Ovary (tissue), 9 donors: ENCODE data around the gene TMEM37. TPM values are rescaled to one million over a fixed set of nuclear protein-coding genes. Genes with fewer than 3 reads are reported as not detected.

ENCODE experiments used
- DNase-seq, 5 donors: peaks; one replicate each; pipeline ENCODE4 v3.0.0-alpha.2; 2019 to 2020
- H3K27ac ChIP-seq, 2 donors: fragments of 200-600 bp; one replicate each; pipeline versions ENCODE4 v1.5.1 to v1.8.0; 2019 to 2022
- H3K27me3 ChIP-seq: fragments of 200-600 bp; one replicate; pipeline ENCODE4 v1.8.0; 2022
- H3K36me3 ChIP-seq: fragments of 200-600 bp; sonication (generic); one replicate; pipeline ENCODE4 v1.5.1; 2019
- H3K4me1 ChIP-seq: one replicate; pipeline ENCODE4 v1.8.1; 2013; ENCODE audit warnings: mild to moderate bottlenecking, moderate library complexity; ENCODE audit not compliant: insufficient read depth
- H3K4me3 ChIP-seq: fragments of 200-600 bp; sonication (generic); one replicate; pipeline ENCODE4 v1.5.1; 2017
- H3K9me3 ChIP-seq, 2 donors: fragments of 200-600 bp in 1 of 2; sonication (generic) in 1 of 2; one replicate each; pipeline versions ENCODE4 v1.5.1 to v1.8.1; 2013 to 2019; ENCODE audit warnings: mild to moderate bottlenecking in 1 of 2, moderate library complexity in 1 of 2
- EP300 ChIP-seq: sonication (generic); formaldehyde crosslinking; IDR thresholded peaks from one replicate; pipeline ENCODE4 v1.6.1; 2017; ENCODE audit warnings: antibody characterized with exemption
- POLR2A ChIP-seq: fragments of 450-650 bp; IDR thresholded peaks from one replicate; pipeline ENCODE4 v1.6.1; 2017; ENCODE audit warnings: antibody characterized with exemption, mild to moderate bottlenecking, moderate library complexity
- WGBS, 3 donors: extraction: QIAGEN DNeasy Blood & Tissue Kit in 1 of 3; methylation state at CpG; one replicate each; pipeline versions ENCODE4 v1.1.5 to v1.1.7; 2013 to 2017; 5-methylcytosine and 5-hydroxymethylcytosine counted together
- intact Hi-C, 4 donors: fragments of 100-400 bp; cut with DNase I; formaldehyde crosslinking; loops; one replicate each; pipeline versions ENCODE4 v1.11.0 to v1.15.1; 2022 to 2023
- polyA plus RNA-seq, 2 donors: library from polyadenylated mRNA; stranded (reverse); fragments of 200-250 nt in 1 of 2; fragments of 350-450 nt in 1 of 2; fragmentation: Illumina TruSeq in 1 of 2; extraction: RNeasy Lipid Tissue Mini Kit (QIAGEN cat#74804) in 1 of 2; gene quantifications; one replicate each; pipeline ENCODE4 v1.2.3, GENCODE V29; 2013 to 2014
- total RNA-seq, 7 donors: library from RNA; depleted of rRNA in 2 of 7; stranded (reverse); fragments of >200 nt in 2 of 7; fragmentation: NEBNext Ultra II Directional in 3 of 7; extraction: Animal tissue kit (Norgen Biotek cat#: 25700) in 3 of 7; gene quantifications; one replicate each; pipeline versions ENCODE4 v1.1.0 to v1.2.4, GENCODE V29; 2016 to 2023
- TF ChIP-seq, protein P1 (sequence below), 3 donors: fragments of 450-650 bp in 2 of 3; fragments of 200-600 bp in 1 of 3; IDR thresholded peaks; one replicate each; pipeline versions ENCODE4 v1.5.1 to v1.8.0; 2016 to 2022; ENCODE audit warnings: antibody characterized with exemption in 3 of 3, mild to moderate bottlenecking in 1 of 3
- donor health status: DM: no; HTN: no; CAD: no; lungs with moderate emphysema.
- donor health status: DM: no; HTN: no; CAD: no.
- donor health status: Bipolar disorder and iron deficiency.
- donor health status: DM: yes; HTN: yes; CAD: no.
- donor health status: DM: no; HTN: no; CAD: no.
- donor health status: DM: yes; HTN: yes; CAD: no.

The TMEM37 gene
- total and polyA plus RNA-seq, 9 donors, result 9.5 to 32.5 (median 18.1) TPM

DNA sequence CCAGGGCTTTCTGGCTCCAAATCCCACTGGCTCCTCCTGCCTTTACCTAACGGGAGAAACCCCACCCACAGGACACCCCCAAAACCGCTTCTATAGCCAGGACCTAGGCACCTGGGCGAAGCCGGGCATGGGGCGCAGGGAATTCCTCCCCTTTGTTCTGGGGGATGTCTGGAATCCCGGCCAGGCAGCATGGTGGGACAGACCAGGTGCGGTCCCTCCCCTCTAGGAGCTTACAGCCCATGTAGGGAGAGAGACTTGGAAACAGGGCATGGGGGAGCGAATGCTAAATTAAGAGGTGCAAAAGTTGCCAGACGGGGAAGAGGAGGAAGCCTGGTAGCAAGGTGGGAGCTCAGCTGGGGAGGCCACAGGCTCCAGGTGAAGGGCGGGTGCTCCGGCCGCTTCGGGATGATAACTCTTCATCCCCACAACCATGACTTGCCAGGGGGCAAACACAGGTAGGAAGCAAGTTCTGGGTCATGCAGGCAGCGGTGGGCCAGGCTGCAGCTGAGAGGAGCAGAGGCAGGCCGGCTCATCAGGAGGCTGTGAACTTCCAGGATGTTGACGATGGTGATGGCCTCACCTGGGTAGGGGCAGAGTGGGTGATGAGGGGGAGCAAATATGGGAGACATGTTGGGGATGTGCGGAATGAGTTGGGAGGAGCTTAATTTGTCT lies 1.3 kb downstream of the TMEM37 start:
- Histone ChIP-seq H3K4me3 (peak overlapping the region; percentile 58), H3K27ac (peak overlapping the region; percentile 1 to 50), H3K4me1 (peaks cover 14% of the 10 kb centered on the region), H3K36me3 (no peaks in the 10 kb centered on the region), H3K27me3 (no peaks in the 10 kb centered on the region), H3K9me3 (no peaks in the 10 kb centered on the region)
- TF ChIP-seq, protein P1, sequence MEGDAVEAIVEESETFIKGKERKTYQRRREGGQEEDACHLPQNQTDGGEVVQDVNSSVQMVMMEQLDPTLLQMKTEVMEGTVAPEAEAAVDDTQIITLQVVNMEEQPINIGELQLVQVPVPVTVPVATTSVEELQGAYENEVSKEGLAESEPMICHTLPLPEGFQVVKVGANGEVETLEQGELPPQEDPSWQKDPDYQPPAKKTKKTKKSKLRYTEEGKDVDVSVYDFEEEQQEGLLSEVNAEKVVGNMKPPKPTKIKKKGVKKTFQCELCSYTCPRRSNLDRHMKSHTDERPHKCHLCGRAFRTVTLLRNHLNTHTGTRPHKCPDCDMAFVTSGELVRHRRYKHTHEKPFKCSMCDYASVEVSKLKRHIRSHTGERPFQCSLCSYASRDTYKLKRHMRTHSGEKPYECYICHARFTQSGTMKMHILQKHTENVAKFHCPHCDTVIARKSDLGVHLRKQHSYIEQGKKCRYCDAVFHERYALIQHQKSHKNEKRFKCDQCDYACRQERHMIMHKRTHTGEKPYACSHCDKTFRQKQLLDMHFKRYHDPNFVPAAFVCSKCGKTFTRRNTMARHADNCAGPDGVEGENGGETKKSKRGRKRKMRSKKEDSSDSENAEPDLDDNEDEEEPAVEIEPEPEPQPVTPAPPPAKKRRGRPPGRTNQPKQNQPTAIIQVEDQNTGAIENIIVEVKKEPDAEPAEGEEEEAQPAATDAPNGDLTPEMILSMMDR (IDR thresholded peaks at IDR 0.05), result no peak
- no peak for TF ChIP-seq POLR2A
- no peak for TF ChIP-seq EP300
- peak in 1 of 5 donors; percentile 39 for DNase-seq
- intact Hi-C loops, result no loop called here
- 94 to 96% (median 96%) methylated on average over 17 of the region's 17 CpGs for WGBS, 3 donors

DNA sequence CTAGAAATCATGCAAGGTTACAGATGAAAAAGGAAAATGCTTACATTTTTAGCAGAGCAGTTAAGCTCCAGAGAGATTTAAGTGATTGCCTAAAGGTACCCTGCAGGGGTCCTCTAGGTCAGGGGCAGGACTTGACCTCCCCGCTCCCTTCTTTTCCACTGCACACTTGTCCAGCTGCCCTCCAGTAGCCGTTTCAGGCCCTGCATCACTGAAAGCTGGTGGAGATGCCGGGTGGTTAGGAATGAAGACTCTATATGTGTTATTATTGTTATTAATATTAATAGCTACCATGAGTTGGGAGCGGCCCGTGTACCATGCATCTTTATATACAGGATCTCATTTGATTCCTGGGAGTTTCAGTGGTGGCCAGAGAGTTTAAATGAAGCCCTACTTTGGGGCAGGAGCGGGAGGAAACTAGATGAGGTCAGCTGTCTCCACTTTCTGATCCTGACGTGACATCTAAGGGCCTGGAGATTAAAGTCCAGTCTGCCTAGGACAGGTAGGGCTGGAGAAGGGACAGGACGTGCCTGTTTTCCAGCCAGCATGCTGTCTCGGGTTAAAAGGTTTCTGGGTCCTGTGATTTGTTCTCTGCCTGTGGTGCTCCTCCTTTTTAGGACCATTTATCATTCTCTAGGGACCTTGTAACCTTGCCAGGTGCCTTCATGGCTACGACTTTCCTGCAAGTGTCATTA lies 2.1 kb downstream of the TMEM37 start:
- no peak overlapping the region for H3K27ac ChIP-seq
- no peaks in the 10 kb centered on the region for H3K36me3 ChIP-seq
- H3K4me1 ChIP-seq, result peaks cover 12% of the 10 kb centered on the region
- 87 to 90% (median 88%) methylated on average over 10 of the region's 10 CpGs for WGBS, 3 donors
- intact Hi-C loops, result no loop called here
- no peaks in the 10 kb centered on the region for H3K27me3 ChIP-seq
- TF ChIP-seq, protein P1 (IDR thresholded peaks at IDR 0.05), result no peak
- no peak for TF ChIP-seq POLR2A
- no peak for TF ChIP-seq EP300
- no peaks in the 10 kb centered on the region for H3K9me3 ChIP-seq
- no peak for DNase-seq
- H3K4me3 ChIP-seq, result no peak overlapping the region

DNA sequence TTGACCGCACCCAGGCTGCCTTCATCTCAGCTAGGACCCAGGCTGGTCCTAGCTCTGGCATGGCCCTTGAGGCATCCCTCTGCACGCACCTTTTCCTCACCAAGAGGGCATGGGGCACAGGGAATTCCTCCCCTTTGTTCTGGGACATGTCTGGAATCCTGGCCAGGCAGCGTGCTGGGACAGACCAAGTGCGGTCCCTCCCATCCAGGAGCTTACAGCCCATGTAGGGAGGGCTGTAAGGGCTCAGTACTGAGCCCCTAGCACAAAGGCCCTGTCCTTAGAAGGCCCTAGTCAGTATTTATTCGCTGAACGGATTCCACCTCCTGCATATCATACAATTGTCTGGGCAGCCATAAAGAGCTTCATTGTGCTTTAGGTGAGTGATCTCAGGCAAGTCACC lies 3.0 kb downstream of the TMEM37 start:
- DNase-seq, result no peak
- Histone ChIP-seq H3K27me3 (no peaks in the 10 kb centered on the region), H3K9me3 (no peaks in the 10 kb centered on the region), H3K27ac (no peak overlapping the region), H3K4me1 (peaks cover 7% of the 10 kb centered on the region), H3K36me3 (no peaks in the 10 kb centered on the region), H3K4me3 (no peak overlapping the region)
- WGBS, 3 donors, result 81 to 94% (median 91%) methylated on average over 6 of the region's 6 CpGs
- intact Hi-C loops, result no loop called here
- TF ChIP-seq POLR2A, result no peak
- no peak for TF ChIP-seq EP300
- TF ChIP-seq, protein P1 (IDR thresholded peaks at IDR 0.05), result no peak

DNA sequence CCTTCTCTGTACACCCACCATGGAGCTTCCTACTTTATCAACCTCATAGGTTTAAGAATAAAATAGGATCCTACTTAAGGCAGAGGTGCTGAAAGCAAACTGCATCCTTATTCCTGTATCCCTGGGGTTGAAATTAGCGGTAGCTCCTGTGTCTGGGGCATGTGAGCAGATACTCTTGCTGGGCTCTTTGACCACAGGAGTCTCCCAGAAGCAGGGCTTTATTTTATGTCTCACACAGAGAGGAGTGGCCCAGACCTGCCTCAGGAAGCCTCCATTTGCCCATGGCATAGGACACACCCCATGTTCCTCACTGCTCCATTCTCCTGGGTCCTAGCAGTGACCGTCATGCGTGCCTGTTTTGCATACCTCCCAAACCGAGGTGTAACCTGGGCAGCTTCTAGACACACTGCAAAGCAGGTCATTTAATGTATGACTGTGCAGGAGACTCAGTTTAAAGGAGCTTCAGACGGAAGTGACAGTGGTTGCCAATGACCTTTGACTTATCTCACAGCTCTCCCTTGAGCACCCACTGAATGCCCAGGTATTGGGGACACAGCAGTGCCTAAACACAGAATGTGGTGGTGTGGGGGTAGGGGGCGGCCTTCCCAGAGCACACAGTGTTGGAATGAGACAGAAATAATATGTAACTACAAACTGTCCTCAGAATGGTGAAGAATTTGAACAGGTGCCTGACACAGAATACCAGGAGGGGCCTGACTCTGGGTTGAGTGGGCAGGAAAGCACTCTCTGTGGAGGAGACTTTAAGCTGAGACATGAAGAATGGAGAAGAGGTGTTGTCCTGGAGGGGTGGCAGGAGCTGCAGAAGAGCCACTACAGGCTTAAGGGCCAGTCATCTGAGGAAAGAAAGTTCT lies 3.7 kb downstream of the TMEM37 start:
- Histone ChIP-seq H3K27ac (no peak overlapping the region), H3K9me3 (no peaks in the 10 kb centered on the region), H3K4me3 (no peak overlapping the region), H3K4me1 (peaks cover 6% of the 10 kb centered on the region), H3K36me3 (no peaks in the 10 kb centered on the region), H3K27me3 (no peaks in the 10 kb centered on the region)
- TF ChIP-seq POLR2A (no peak), EP300 (no peak)
- TF ChIP-seq, protein P1 (IDR thresholded peaks at IDR 0.05), result no peak
- DNase-seq, result no peak
- intact Hi-C loops, result no loop called here
- 93 to 95% (median 93%) methylated on average over 6 of the region's 6 CpGs for WGBS, 3 donors
